HG03175 (cell line): Measurements from ENCODE around the gene ERVW-1.

Experiments used
- ATAC-seq: cut with Tn5 transposase; IDR thresholded peaks from one replicate; pipeline ENCODE4 v1.9.1; 2021; ENCODE audit warnings: mild to moderate bottlenecking, moderate library complexity; ENCODE audit not compliant: unreplicated experiment

Gene ERVW-1

DNA sequence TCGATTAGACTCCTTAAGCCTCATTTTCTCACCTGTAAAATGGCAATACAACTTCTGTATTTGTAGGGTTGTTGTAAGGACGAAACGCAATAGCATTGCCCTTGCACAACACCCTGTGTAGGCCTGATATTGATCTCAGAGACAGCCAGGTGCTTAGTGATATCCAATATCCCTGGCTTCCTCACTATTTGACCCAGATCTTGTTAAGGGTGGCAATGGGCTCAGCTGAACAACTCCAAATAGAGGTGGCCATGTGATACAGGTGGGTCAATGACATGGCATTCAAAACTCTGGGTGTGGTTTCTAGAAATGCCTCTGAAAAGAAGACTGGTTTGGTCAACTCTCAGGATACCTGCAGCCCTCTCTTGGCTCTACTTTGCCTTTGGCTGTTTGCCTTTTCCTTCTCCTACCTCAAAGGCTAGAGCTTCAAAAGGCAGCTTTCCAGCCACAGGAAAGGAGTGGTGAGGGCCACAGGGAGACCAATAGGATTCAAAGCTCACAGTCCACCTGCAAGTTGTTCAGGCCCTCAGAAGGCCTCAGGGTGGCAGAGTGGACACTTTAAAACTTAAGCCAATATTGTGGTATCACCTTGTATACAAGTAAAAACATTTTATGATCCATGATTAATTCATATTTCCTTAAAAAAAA, 45.3 kb downstream of the ERVW-1 start:
- ATAC-seq, result no peak

GRCh38 chr7:92427193-92427592, 50.6 kb downstream of the ERVW-1 start:
- no peak for ATAC-seq

DNA sequence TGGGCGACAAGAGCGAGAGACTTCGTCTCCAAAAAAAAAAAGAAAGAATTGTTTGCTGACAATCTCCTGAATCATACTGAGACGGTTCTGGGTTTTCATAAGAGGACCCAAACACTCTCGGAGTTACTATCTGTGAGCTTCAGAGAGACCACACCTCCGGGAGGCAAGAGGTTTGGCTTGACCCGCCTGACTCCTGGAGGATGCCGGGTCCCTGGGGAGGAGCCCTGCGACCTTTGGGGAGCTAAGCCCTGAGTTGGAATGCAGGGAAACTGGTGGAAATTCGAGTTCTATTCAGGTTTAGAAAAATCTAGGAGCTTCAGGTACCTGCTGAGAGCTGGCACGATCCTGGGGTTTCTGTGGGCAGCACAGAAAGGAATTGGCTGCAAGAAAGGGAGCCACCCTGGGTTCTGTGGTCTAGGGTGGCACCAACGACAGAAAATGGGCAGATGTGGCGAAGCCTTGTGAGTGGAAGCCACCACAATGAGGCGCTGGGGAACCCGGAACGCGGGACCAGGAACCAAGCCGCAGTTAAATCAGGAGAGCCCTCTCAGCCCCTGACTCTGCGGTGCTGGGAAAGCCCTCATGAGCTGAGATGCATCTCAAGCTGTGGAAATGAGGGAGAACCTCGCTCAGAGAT, 52.3 kb downstream of the ERVW-1 start:
- no peak for ATAC-seq

DNA sequence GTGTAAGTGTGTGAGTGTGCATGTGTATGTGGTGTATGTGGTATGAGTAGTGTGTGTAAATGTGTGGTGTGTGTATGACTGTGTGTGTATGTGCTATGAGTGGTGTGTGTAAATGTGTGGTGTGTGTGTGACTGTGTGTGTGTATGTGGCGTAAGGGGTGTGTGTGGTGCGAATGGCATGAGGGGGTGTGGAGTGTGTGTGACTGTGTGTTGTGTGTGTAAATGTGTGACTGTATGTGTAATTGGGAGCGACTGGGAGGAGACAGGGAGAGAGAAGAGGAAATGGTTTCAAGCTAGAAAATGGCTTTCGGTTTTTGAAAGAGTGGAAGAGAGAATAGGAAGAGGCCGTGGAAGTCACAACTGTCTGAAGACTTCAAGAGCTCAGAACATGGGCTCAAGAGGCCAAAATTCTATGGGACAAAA, 54.0 kb downstream of the ERVW-1 start:
- ATAC-seq, result no peak

GRCh38 chr7:92422926-92423325, 54.8 kb downstream of the ERVW-1 start:
- no peak for ATAC-seq

- ATAC-seq, result no peak
Observed at GRCh38 chr7:92421676-92422435, 55.9 kb downstream of the ERVW-1 start.
